ENCODE data around the gene CFDP1.

The CFDP1 gene

DNA sequence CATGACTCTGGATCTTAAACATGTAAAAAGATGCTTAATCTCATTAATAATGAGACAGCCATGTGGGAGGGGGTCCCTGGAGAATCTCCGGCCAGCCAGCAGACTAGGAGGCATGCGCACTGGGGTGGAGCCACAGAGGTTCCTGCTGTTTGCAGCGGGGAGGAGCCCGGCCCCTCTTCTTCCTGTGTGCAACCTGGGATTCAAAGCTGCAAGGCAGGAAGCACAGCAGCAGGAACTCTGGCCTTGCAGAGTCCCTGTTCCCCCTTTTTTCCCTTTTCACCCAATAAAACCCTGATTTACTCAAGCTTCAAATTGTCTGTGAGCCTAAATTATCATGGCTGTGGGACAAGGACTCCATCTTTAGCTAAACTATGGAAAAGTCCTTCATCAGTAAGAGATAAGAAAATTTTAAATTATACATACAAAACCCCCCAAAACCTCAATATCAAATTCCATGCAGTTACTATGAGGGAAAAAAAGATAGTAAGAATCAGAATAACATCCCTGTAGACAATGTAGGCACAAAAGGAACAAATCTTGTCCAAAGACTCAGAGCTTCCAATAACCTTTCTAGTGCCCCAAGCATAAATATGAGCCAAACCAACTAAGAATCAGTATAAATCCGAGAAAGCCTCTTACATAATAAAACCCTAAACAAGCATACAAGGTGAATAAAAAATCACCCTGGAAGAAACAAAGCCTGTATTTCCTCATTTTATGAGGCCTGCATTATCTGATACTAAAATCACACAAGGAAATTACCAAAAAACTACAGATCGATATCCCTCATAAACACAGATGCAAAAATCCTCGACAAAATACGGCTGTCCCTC, 12.1 kb downstream of the CFDP1 start:
- peak in 4 of 10 donors; percentile 22 to 84 (median 32) for DNase-seq
- intact Hi-C loops (cut with DNase I): no loop called here

- intact Hi-C loops (cut with DNase I): no loop called here
Measured at GRCh38 chr16:75416904-75417565, 16.3 kb downstream of the CFDP1 start.

GRCh38 chr16:75415169-75415905, 18.0 kb downstream of the CFDP1 start:
- no peak for DNase-seq
- intact Hi-C loops (cut with DNase I): no loop called here

More at GRCh38 chr16:75416904-75417565, 16.3 kb downstream of the CFDP1 start:
- DNase-seq: no peak

DNA sequence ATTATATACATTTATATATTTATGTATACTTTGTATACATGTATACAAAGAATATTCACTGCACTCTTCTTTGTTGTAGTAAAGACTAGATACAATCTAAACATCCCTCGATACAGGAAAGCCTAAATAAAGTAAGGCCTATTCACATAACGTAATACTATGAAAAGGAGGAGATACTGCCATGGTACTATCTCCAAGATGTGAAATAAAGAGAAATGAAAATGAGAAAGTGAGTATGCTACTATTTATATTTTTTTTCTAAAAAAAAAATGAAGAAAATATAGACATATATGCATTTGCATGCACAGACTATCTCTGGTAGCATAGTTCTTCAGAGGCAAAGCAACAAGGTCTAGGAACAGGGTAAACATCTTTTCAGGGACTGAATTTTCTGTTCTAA, 19.4 kb downstream of the CFDP1 start:
- DNase-seq: no peak
- intact Hi-C loops (cut with DNase I): no loop called here

DNA sequence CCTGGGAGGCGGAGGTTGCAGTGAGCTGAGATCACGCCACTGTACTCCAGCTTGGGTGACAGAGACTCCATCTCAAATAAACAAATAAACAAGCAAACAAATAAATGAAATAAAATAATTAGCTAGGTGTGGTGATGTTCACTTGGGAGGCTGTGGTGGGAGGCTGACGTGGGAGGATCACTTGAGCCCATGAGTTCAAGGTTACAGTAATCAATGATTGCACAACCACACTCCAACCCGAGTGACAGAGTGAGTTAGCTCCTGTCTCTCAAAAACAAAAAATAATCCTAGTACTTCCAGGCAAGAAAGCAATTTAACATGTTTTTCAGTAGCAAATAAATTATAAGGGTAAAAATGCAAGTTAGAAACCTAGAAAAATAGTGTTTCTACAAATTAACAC, 26.4 kb downstream of the CFDP1 start:
- intact Hi-C loops (cut with DNase I): no loop called here
- DNase-seq: no peak

- intact Hi-C loops (cut with DNase I): loop anchor here (1.0 kb wide), 1 partner anchor 204 kb away; no protein-coding TSS in a partner anchor
- no peak for DNase-seq
Measured at GRCh38 chr16:75402821-75403475, 30.4 kb downstream of the CFDP1 start.

DNA sequence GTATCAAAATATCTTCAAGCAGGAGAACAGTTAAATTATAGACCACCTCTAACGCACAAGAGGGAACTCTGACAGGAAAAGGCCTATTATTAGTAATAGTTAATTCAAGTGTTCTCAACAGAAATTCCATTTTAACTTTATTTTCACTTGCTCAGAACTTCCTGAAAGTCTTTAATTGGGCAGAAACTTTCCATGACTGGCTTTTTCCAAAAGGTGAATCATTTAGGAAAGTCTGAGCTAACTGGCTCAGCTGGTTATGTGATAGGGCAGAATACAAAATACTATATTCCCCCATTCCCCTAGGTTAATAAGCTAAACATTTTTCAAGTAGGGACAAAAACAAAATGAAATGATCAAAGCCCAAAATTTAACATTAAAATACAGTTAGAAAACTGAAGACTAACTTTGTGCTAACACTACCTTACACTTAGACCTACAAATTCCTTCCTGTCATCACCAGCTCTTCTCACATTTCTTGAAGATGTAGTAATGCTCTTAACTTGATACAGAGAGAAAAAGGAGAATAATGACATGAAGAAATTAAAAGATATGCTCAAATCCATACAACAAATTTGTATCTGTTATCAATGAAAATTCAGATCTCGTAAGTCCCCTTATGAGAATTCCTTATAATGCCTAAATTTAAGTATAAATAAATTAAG, 31.0 kb downstream of the CFDP1 start:
- DNase-seq: no peak

GRCh38 chr16:75401691-75402090, 31.6 kb downstream of the CFDP1 start:
- intact Hi-C loops (cut with DNase I): no loop called here
- DNase-seq: no peak

More for the DNA sequence above, 31.0 kb downstream of the CFDP1 start:
- intact Hi-C loops (cut with DNase I): no loop called here

DNA sequence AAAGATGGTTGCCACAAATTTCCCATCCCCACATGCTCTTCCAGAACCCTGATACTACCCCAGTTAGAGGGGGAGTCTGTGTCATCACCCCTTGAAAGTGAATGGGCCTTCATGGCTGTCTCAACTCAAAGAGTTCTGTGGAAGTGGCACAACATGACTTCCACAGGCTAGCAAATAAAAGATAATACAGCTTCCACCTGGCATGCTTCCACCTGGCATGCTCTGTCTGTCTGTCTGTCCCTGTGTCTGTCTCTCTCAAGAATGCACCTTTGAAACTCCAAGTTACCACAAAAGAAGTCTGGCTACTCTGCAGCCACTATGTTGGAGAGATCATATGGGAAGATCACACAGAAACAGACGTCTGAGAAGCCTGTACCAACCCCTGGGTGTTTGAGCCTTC, 35.0 kb downstream of the CFDP1 start:
- no peak for DNase-seq
- intact Hi-C loops (cut with DNase I): no loop called here

DNA sequence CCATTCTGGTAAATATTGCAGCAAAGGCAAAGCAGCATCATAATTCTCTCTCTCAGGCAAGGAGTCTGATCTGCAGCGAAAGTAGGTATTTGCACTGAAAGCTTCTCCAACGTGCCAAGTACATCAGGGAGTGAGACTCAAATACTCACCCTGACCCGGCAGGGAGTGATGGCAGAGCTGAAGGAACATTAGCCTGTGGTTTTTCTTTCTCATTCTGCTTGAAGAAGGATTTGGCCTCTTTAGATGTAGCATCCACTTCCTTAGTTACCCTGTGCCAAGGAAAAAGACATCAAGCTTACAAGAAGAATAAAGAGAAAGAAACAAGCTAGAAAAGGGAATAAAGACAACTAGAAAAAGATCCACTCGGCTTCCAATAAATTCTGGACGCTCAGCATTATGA, 38.4 kb downstream of the CFDP1 start:
- intact Hi-C loops (cut with DNase I): no loop called here
- DNase-seq: no peak

DNA sequence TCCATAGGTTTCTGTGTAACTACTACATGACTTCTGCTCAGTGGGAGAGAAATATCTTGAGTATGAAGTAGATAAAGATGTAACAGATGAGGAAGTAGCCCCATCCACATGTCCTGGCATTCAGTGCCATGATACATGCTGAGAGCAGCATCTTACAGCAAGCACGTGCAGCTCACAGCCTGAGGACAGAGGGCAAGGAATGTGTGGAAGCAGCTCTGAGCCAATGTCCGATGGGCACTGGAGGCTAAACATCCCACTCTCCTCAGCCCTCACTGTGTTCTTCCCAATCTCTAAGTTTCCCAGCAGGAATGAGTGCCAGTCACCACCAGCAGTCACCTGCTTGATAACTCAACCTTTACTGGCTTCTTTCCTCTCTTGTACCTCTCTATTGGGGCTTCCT, 40.4 kb downstream of the CFDP1 start:
- intact Hi-C loops (cut with DNase I): no loop called here

DNA sequence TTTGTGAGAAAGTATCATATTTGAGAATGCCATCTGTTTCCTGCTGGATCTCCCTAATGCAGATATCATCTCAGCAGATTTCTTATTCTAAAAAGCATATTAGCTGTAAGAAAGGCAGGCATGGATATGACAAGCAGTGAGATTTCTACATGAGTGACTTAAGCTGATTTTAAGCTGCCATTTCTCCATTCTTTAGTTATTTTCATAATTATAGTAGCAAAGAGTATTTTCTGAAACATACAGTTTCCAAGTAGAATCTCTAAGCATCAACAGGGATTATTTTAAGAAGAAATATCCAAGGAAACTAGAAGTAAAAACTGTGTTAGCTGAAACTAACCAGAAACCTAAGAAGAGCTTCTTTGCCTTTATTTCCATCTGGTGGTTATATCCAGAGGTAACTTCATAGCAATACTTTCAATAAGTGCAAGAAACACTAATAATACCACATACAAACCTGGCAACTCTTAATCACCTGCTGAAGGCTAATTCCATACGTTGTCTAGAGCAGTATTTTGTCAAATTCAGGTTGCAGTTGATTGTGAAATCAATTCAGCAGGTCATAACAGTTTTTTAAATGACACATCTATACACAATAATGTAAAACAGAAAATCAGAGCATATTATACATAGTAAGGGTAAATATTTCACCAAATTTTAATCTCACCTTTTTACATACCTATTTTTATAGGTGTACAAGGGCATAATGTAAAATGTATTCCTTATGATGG, 42.2 kb downstream of the CFDP1 start:
- intact Hi-C loops (cut with DNase I): no loop called here
- no peak for DNase-seq

More for the DNA sequence above, 40.4 kb downstream of the CFDP1 start:
- no peak for DNase-seq

DNA sequence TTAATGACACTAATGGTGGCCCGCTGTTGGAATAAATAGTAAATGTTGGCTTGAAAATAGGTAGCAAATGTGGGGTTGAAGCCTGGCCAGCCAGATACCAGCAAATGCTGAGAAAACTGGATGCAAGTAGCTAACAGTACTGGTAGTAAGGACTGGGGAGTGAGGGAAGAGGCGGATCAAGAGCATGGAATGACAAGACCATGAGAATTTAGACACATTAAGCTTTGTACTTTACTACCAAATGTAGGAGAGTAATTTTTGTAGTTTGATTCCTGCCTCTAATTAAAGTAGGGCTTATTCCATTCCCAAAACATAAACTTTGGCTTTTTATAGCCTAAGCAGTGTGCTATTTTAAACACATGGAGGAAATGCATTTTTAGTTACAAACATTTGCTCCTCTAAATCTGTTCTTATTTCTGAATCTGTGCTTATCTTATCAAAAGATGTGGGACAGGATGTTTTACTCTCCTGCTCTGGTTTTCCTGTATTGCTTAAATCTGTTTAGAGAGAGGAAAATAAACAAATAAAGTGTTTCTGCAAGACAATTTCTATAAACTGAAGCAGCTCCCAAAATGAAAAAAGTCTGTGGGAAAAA, 44.1 kb downstream of the CFDP1 start:
- intact Hi-C loops (cut with DNase I): loop anchor here (10.0 kb wide), 1 partner anchor 74 kb away; no protein-coding TSS in a partner anchor
- DNase-seq: no peak

GRCh38 chr16:75387951-75388350, 45.4 kb downstream of the CFDP1 start:
- intact Hi-C loops (cut with DNase I): loop anchor here (10.0 kb wide), 1 partner anchor 73 kb away; no protein-coding TSS in a partner anchor

GRCh38 chr16:75385507-75386152, 47.7 kb downstream of the CFDP1 start:
- intact Hi-C loops (cut with DNase I): loop anchor here (1.0 to 10.0 kb wide), 3 partner anchors 71 to 186 kb away; no protein-coding TSS in a partner anchor
- DNase-seq: no peak

More at GRCh38 chr16:75387951-75388350, 45.4 kb downstream of the CFDP1 start:
- DNase-seq: no peak

DNA sequence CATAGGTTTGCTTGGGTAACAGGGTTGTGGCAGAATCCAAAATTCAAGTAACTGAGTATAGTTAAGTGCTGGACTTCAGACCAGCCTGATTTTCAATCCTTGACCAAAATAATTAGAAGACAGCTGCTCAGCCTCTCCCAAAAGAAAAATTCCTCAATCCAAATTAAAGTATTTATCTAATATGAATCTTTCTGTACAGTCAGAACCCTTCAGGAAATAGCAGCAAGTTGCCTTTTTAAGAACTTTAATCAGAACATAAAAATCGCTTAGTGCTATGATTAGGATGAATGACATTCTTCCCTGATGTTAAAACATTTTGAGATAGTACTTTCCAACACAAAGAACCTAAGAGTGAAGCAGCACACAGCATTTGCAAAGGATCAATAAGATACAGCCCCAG, 50.2 kb downstream of the CFDP1 start:
- no peak for DNase-seq
- intact Hi-C loops (cut with DNase I): loop anchor here (10.0 kb wide), 1 partner anchor 68 kb away; no protein-coding TSS in a partner anchor

- intact Hi-C loops (cut with DNase I): loop anchor here (10.0 kb wide), 1 partner anchor 68 kb away; no protein-coding TSS in a partner anchor
- DNase-seq: no peak
Measured at GRCh38 chr16:75382611-75383010, 50.7 kb downstream of the CFDP1 start.

- intact Hi-C loops (cut with DNase I): loop anchor here (10.0 kb wide), 1 partner anchor 66 kb away; no protein-coding TSS in a partner anchor
- no peak for DNase-seq
Measured at GRCh38 chr16:75380870-75381269, 52.4 kb downstream of the CFDP1 start.

Data from posterior cingulate gyrus (tissue), 11 donors.